Transverse colon (tissue), 4 donors: ENCODE measurements around the gene IFITM1. TPM values are rescaled to one million over a fixed set of nuclear protein-coding genes. Genes with fewer than 3 reads are reported as not detected.

Source experiments
- DNase-seq: peaks from one replicate; pipeline ENCODE4 v3.0.0-alpha.2; 2019
- H3K27ac ChIP-seq, 4 donors: fragments of 200-600 bp; sonication (generic); 2 replicates each; pipeline ENCODE4 v1.5.1; 2016 to 2018; ENCODE audit warnings: inconsistent platforms in 4 of 4
- H3K27me3 ChIP-seq: fragments of 200-600 bp; sonication (generic); 2 replicates; pipeline ENCODE4 v1.5.1; 2017; ENCODE audit warnings: inconsistent platforms
- H3K36me3 ChIP-seq, 4 donors: fragments of 200-600 bp; sonication (generic); 2 replicates each; pipeline ENCODE4 v1.5.1; 2017 to 2019; ENCODE audit warnings: inconsistent platforms in 4 of 4
- H3K4me1 ChIP-seq, 4 donors: fragments of 200-600 bp; sonication (generic); 2 replicates each; pipeline ENCODE4 v1.5.1; 2017 to 2020; ENCODE audit warnings: inconsistent platforms in 4 of 4
- H3K4me3 ChIP-seq, 4 donors: fragments of 200-600 bp; sonication (generic); 1 replicate in 1 of 4; 2 replicates in 3 of 4; pipeline versions ENCODE4 v1.5.1 to v1.6.1; 2017 to 2019; ENCODE audit warnings: inconsistent platforms in 4 of 4
- H3K9me3 ChIP-seq, 2 donors: fragments of 200-600 bp; sonication (generic); 2 replicates each; pipeline ENCODE4 v1.5.1; 2017 to 2019; ENCODE audit warnings: inconsistent platforms in 2 of 2
- EP300 ChIP-seq: sonication (generic); formaldehyde crosslinking; IDR thresholded peaks from one replicate; pipeline ENCODE4 v1.6.1; 2017; ENCODE audit warnings: antibody characterized with exemption, low read depth
- POLR2A ChIP-seq: fragments of 450-650 bp; IDR thresholded peaks from one replicate; pipeline ENCODE4 v1.6.1; 2016; ENCODE audit warnings: antibody characterized with exemption, mild to moderate bottlenecking, moderate library complexity
- POLR2AphosphoS5 ChIP-seq, 3 donors: sonication (generic); formaldehyde crosslinking; IDR thresholded peaks; one replicate each; pipeline ENCODE4 v1.6.1; 2016; ENCODE audit warnings: antibody characterized with exemption in 3 of 3
- WGBS, 2 donors: methylation state at CpG; one replicate each; pipeline ENCODE4 v1.1.5; 2018; ENCODE audit warnings: low coverage in 1 of 2; 5-methylcytosine and 5-hydroxymethylcytosine counted together
- in situ Hi-C, 4 donors: fragments of 200-750 bp; cut with MboI; loops; one replicate each; pipeline versions ENCODE4 v1.15.0 to v1.15.1; 2017; ENCODE audit warnings: low sequenced_read_pairs in 3 of 4, low pct_ligation_motif_present in 1 of 4, low pct_unique_long_range_greater_than_20kb in 1 of 4
- intact Hi-C: fragments of 100-400 bp; cut with DNase I; formaldehyde crosslinking; loops from one replicate; pipeline ENCODE4 v1.15.1; 2023; ENCODE audit warnings: low total_unique reads
- total RNA-seq, 4 donors: library from RNA; depleted of rRNA; stranded (reverse); fragments of >200 nt; gene quantifications; one replicate each; pipeline ENCODE4 v1.1.0, GENCODE V29; 2016
- TF ChIP-seq, protein P1 (sequence below), 5 experiments: fragments of 200-600 bp in 3 of 5; fragments of 450-650 bp in 2 of 5; sonication (generic) in 3 of 5; IDR thresholded peaks; 1 replicate in 2 of 5; 2 replicates in 3 of 5; pipeline ENCODE4 v1.5.1; 2016 to 2017; ENCODE audit warnings: antibody characterized with exemption in 5 of 5, inconsistent platforms in 3 of 5, mild to moderate bottlenecking in 2 of 5, moderate library complexity in 1 of 5

The IFITM1 gene
- total RNA-seq, 4 donors from 2014 or later: 19.9 to 109 (median 60.5) TPM

DNA sequence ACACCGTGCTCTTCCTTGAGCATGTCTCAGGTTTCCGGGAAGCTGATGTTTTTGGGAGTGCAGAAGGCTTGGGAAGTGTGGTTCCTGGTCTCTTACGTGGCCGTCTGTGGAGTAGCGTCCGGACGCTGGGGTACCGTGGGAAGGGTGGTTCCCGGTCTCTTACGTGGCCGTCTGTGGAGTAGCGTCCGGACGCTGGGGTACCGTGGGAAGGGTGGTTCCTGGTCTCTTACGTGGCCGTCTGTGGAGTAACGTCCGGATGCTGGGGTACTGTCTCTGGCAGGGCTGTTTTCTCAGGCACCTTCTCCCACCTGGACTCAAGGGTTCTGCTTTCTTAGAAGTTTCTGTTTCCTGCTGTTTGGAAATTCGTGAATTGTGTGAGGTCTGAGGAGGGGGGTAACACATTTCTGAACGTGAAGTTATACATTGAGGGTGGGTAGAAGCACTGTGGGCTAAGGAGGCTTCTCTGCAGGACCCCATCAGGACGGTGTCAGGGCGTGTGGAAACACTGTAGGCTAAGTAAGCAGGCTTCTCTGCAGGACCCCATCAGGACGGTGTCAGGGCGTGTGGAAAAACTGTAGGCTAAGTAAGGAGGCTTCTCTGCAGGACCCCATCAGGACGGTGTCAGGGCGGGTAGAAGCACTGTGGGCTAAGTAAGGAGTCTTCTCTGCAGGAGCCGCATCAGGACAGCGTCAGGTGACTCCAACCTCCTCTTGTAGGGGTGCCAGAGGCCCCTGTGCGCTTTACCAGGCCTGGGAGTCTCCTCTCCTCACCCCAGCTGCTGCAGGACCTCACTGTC lies 12.2 kb downstream of the IFITM1 start:
- intact Hi-C loops (no loop called here), in situ Hi-C loops (no loop called here)
- Histone ChIP-seq H3K4me1 (peaks cover 27 to 38% (median 34%) of the 10 kb centered on the region in 4 donors), H3K4me3 (no peak overlapping the region), H3K36me3 (no peaks in the 10 kb centered on the region), H3K27ac (peak overlapping the region; percentile 80 to 87 (median 84)), H3K9me3 (no peaks in the 10 kb centered on the region), H3K27me3 (no peaks in the 10 kb centered on the region)
- 82 to 91% methylated on average over 17 to 30 of the region's 30 CpGs for WGBS, 2 donors
- no peak for DNase-seq
- TF ChIP-seq POLR2AphosphoS5 (IDR thresholded peaks at IDR 0.05) (no peak), POLR2A (no peak), EP300 (no peak)
- TF ChIP-seq, protein P1, sequence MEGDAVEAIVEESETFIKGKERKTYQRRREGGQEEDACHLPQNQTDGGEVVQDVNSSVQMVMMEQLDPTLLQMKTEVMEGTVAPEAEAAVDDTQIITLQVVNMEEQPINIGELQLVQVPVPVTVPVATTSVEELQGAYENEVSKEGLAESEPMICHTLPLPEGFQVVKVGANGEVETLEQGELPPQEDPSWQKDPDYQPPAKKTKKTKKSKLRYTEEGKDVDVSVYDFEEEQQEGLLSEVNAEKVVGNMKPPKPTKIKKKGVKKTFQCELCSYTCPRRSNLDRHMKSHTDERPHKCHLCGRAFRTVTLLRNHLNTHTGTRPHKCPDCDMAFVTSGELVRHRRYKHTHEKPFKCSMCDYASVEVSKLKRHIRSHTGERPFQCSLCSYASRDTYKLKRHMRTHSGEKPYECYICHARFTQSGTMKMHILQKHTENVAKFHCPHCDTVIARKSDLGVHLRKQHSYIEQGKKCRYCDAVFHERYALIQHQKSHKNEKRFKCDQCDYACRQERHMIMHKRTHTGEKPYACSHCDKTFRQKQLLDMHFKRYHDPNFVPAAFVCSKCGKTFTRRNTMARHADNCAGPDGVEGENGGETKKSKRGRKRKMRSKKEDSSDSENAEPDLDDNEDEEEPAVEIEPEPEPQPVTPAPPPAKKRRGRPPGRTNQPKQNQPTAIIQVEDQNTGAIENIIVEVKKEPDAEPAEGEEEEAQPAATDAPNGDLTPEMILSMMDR (IDR thresholded peaks at IDR 0.05): no peak

DNA sequence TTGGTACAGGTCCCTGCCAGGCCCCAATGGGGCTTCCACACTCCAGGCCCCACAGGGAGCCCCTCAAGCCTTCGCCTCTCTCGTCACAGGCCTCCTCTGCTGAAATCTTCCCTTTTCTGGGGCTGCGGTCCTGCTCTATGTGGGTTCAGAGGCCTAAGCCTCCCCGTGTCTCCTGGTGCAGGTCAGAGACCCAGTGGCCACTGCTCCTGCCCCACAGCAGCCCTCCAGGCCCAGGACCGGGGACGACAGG lies 12.7 kb downstream of the IFITM1 start:
- Histone ChIP-seq H3K27ac (peak overlapping the region; percentile 80 to 87 (median 84)), H3K4me3 (no peak overlapping the region), H3K36me3 (no peaks in the 10 kb centered on the region), H3K27me3 (no peaks in the 10 kb centered on the region), H3K4me1 (peaks cover 27 to 38% (median 34%) of the 10 kb centered on the region in 4 donors), H3K9me3 (no peaks in the 10 kb centered on the region)
- no peak for DNase-seq
- intact Hi-C loops (no loop called here), in situ Hi-C loops (no loop called here)
- no peak for TF ChIP-seq POLR2A
- TF ChIP-seq, protein P1 (IDR thresholded peaks at IDR 0.05): no peak
- TF ChIP-seq EP300: no peak
- TF ChIP-seq POLR2AphosphoS5 (IDR thresholded peaks at IDR 0.05): no peak
- WGBS, 2 donors: 75% methylated on average over 6 of the region's 6 CpGs; no CpG with 5 or more reads in 1 of the 2 donors

DNA sequence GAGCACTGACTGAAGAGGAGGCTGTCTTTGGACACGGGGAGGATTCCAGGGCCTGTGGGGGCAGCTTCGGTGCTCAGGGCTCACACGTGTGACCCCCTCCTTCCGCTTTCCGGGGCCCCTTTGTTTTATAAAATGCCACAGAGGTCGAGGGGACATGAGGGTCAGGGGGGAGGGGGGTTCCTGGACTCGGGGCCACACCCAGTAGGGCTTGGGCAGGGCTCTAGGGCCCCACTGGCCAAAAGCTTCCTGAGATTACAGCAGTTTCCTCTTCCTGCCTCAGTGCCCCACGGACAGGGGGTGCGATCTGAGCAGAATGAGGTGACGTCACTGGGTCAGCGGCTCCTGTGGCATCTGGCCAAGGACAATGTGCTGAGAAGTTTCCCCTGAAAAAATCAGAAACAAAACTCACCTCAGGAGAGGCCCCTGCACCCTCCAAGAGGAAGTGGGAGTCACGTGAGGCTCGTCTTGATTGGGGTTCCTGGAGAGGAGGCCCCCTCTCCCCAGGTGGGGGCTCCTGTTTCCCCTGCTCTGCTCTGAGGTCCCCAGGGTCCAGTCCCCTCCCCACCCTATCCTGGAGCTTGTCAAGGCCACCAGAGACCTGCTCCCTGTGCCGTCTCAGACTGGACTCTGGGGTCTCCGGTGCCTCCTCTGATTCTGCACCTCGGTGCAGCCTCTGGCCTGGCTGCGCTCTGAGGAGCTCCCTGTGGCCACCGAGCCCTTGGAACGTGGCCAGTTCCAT lies 13.2 kb downstream of the IFITM1 start:
- no peaks in the 10 kb centered on the region for H3K9me3 ChIP-seq
- DNase-seq: peak; percentile 87
- no peaks in the 10 kb centered on the region for H3K36me3 ChIP-seq
- TF ChIP-seq, protein P1 (IDR thresholded peaks at IDR 0.05): no peak
- TF ChIP-seq POLR2AphosphoS5 (IDR thresholded peaks at IDR 0.05) (no peak), POLR2A (no peak), EP300 (no peak)
- in situ Hi-C loops: no loop called here
- H3K27ac ChIP-seq: peak overlapping the region; percentile 80 to 87 (median 84)
- no peak overlapping the region for H3K4me3 ChIP-seq
- peaks cover 27 to 38% (median 34%) of the 10 kb centered on the region in 4 donors for H3K4me1 ChIP-seq
- H3K27me3 ChIP-seq: no peaks in the 10 kb centered on the region
- 27 to 60% methylated on average over 4 to 19 of the region's 19 CpGs for WGBS, 2 donors
- intact Hi-C loops: no loop called here

DNA sequence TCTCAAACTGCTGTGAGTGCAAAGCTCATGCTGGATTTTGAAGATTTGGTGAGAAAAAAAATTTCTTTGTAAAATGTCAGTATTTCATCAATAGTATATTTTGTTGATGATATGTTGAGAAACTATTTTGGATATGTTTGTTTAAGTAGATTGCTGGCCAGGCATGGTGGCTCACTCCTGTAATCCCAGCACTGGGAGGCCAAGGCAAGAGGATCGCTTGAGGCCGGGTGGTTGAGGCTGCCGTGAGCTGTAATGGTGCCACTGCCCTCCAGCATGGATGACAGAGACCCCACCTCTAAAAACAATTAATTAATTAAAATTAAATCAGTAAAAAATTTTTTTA lies 13.7 kb downstream of the IFITM1 start:
- Histone ChIP-seq H3K9me3 (no peaks in the 10 kb centered on the region), H3K36me3 (no peaks in the 10 kb centered on the region), H3K4me3 (no peak overlapping the region), H3K4me1 (peaks cover 27 to 38% (median 34%) of the 10 kb centered on the region in 4 donors), H3K27ac (peak overlapping the region; percentile 80 to 87 (median 84)), H3K27me3 (no peaks in the 10 kb centered on the region)
- no peak for TF ChIP-seq POLR2AphosphoS5 (IDR thresholded peaks at IDR 0.05)
- TF ChIP-seq EP300: no peak
- TF ChIP-seq, protein P1 (IDR thresholded peaks at IDR 0.05): no peak
- no peak for TF ChIP-seq POLR2A
- in situ Hi-C loops: no loop called here
- WGBS, 2 donors: 96 to 100% methylated on average over 3 of the region's 3 CpGs
- DNase-seq: no peak
- intact Hi-C loops: no loop called here
